ENCODE data around the gene CXCL16.

The CXCL16 gene

DNA sequence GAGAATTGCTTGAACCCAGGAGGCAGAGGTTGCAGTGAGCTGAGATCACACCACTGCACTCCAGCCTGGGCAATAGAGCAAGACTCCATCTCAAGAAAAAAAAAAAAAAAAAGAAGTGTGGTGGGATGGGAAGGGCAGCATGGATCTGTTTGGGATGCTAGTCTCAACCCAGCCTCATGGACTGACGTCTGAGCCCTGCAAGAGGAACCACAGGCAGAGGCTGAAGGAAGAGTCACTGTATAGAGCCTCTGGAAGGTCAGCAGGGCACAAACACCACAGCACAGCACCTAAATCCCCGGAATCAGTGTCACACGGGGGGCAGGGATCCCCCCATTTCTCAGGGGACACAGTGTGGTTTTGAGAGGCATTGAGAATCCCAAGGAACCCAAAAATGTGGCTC lies 10.9 kb upstream of the CXCL16 start:
- no peak for DNase-seq

DNA sequence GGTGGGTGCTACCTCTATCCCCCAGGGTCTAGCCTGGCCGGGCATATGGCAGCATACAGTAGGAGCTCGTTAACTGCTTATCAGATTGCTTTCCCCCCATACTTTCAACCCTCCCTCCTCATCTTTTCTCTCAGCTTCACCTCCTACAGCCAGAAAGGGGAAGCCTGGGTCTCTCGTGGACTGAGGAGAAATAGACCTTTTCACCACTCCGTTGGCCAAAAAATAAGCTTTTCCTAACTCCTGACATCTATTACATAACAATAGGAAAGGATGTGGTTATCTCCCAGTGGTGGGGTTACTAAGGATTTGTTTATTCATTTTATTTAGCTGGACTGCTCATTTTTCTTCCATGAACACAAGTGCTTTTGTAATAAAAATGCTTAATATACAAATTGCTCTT lies 9.0 kb upstream of the CXCL16 start:
- DNase-seq = no peak

- DNase-seq = no peak
Measured at GRCh38 chr17:4747847-4748246, 8.1 kb upstream of the CXCL16 start.

DNA sequence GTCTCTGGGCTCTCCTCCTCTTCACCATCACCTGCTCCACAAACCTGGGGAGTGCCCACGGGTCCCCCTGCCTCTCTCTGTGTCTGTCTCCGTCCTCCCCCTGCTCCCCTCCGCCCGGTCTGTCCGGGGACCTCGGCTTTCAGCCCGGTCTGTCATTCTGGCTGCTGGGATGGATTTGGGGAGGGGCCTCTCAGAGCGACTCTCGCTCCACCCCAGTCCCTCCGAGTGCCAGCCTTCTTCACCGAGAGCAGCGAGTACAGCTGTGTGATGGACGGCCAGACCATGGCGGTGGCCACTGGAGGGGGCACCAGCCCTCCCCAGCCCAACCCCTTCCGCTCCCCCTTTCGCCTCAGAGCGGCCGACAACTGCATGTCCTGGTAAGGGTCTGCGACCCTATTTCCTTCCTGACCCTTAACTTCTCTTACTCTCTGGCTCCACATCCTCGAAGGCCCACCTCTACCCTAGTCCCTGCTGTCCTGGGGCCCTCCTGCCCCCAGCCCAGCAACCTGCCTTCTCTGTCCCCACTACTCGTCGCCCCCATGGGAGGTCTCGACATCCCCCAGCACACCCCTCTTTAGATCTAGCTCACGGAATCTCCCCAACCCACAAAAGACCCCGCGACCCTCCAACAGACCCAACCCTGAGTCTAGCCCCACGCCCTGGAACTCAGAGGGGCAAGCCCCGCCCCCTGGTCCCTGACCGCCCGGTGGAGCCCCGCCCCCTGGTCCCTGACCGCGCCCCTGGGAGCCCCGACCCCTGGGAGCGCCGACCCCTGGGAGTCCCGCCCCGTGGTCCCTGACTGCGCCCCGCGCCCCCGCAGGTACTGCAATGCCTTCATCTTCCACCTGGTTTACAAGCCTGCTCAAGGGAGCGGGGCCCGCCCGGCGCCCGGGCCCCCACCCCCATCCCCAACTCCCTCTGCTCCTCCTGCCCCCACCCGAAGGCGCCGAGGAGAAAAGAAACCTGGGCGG lies 5.6 kb upstream of the CXCL16 start:
- no peak for DNase-seq

GRCh38 chr17:4743898-4744297 lies 4.2 kb upstream of the CXCL16 start:
- DNase-seq = no peak

- no peak for DNase-seq
Measured at GRCh38 chr17:4743216-4743615, 3.5 kb upstream of the CXCL16 start.

DNA sequence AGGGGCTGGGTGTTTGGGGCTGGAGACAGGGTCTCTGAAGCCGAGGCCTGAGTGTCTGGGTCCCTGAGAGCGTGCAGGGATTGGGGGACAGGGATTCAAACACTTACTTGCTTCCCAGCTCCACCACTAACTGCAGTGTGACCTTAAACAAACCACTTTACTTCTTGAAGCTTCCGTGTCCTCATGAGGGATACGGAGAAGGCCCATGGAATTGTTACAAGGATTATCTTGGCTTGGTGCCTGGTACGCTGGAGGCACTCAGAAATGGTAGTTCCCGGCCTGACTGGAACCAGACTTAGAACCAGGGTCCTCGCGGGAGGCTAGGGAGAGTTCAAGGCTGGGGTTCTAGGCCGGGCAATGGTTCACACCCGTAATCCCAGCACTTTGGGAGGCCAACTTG lies 2.9 kb upstream of the CXCL16 start:
- DNase-seq = no peak

GRCh38 chr17:4742133-4742532 lies 2.4 kb upstream of the CXCL16 start:
- no peak for DNase-seq

DNA sequence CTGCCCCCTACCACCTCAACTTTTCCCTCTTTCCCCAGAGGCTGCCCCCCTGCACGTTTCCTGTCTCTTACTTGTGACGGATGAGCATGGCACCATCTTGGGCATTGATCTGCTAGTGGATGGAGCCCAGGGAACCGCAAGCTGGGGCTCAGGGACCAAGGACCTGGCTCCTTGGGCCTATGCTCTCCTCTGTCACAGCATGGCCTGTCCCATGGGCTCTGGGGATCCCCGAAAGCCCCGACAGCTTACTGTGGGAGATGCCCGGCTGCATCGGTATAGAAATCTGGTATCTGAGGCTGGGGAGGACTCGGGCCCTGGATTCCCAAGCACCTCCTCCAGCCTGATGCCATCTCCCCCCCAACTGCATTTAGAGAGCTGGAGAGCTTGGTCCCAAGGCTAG lies 1.8 kb upstream of the CXCL16 start:
- no peak for DNase-seq

DNA sequence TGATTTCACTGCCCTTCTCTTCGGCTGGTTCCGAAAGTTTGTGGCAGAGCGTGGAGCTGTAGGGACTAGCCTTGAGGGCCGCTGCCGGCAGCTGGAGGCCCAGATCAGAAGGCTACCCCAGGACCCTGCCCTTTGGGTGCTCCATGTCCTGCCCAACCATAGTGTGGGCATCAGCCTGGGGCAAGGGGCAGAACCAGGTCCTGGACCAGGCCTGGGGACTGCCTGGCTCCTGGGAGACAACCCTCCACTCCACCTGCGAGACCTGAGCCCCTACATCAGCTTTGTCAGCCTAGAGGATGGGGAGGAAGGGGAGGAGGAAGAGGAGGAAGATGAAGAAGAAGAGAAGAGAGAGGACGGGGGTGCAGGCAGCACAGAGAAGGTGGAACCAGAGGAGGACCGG lies 856 bp upstream of the CXCL16 start:
- no peak for DNase-seq

DNA sequence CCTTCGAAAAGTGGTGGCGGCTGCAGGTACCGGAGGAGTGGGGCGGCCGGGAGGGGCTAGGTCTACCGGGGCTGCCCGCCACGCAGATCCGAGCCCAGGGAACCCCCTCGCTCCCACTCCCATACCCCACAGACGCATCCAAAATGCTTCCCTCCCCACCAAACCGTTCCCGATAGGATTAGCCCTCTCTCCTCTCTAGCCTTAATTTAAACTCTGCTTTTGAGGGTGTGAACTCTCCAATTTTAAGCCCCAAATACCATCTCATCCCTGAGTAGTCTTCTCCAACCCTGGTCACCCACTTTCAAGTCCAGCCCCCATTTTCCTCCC lies 260 bp upstream of the CXCL16 start:
- DNase-seq = no peak

GRCh38 chr17:4738136-4739121 lies 1.3 kb downstream of the CXCL16 start:
- DNase-seq = no peak

DNA sequence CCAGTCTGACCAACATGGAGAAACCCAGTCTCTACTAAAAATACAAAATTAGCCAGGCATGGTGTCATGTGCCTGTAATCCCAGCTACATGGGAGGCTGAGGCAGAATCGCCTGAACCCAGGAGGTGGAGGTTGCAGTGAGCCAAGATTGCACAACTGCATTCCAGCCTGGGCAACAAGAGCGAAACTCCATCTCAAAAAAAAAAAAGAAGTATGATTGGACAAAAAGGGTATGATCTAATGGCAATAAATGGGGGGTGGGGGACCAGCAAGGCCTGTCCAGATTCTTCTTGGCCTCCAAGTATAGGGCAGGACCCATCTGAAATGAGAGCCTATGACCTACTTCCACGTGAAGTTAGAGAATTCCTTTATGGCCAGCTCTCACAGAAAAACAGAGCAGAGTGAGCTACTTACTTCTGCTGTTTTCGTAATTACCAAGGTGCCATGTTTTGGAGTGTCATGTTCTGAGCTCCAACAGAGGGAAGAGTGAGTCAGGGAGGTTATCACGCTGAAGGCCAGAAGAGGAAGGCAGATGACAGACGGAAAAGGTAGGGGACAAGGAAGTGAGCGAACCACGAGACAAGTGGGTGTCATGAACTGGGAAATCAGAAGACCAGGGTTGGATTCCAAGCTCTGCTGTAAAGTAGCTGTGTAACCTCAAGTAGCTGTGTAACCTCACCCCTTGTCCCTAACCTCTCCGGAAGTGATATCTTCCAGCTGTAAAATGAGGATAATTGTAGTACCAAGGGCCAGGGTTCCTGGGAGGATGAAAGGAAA lies 3.7 kb downstream of the CXCL16 start:
- DNase-seq = no peak

DNA sequence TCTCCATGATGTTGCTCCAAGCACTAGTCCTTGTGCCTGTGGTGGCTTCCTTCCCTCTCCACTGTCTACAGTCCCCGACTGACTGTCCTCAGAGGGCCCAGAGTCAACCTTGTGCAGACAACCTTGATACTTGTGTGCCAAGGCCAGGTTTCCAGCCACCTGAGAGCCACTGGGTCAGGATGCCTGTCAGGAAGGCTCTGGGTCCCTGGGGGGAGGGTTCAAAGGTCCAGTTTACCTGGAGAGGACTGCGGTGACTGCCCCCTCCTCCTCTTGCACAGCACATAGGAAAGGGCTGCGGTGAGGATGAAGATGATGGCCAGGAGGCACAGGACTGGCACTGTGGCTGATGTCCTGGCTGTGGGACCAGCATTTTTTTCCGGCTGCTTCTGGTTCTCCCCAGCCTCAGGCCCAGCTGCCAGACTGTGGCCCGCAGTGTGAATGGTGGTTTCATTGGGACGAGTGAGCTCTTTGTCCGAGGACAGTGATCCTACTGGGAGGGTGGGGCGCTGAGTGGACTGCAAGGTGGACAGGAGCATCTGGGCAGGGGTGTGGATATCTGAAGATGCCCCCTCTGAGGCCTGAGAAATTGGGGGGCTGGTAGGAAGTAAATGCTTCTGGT lies 4.8 kb downstream of the CXCL16 start:
- no peak for DNase-seq

- peak; percentile 4 for DNase-seq
Measured at GRCh38 chr17:4733073-4733531, 6.6 kb downstream of the CXCL16 start.

DNA sequence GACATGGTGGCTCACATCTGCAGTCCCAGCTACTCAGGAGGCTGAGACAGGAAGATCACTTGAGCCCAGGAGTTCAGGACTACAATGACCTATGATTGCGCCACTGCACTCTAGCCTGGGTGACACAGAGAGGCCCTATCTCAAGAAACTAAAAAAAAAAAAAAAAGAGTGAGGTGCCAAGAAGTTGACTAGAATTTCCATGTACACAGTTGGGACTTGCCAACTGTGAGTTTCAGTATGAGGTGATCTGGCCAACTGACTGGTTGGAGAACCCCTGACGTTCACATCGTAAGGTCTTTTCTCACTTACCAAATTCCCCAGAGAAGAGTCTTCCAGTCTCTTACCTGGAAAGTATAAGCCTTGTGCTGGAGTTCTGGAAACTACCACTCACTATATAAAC lies 11.6 kb downstream of the CXCL16 start:
- DNase-seq = no peak

DNA sequence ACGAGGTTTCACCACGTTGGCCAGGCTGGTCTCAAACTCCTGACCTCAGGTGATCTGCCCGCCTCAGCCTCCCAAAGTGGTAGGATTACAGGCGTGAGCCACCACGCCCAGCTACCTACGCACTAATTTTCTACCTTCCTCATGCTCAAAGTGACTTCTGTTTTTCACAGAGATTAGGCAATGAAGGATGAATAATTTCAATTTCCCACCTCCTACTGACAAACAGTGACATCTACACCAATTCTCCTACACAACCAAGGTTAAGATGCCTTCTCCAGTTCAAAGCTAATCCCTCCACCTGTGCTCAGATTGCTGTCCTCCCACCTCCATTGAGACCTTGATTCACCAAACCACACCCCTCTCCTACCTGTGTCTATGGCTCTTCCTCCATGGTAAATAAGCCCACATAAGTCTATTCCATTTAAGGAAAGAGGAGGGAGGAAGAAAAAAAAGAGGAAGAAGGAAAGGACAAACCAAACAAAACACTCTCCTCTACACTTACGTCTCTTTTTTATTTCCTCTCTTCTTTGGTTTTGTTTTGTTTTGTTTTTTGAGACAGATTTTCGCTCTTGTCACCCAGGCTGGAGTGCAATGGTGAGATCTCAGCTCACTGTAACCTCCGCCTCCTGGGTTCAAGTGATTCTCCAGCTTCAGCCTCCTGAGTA lies 13.9 kb downstream of the CXCL16 start:
- DNase-seq = peak; percentile 3

DNA sequence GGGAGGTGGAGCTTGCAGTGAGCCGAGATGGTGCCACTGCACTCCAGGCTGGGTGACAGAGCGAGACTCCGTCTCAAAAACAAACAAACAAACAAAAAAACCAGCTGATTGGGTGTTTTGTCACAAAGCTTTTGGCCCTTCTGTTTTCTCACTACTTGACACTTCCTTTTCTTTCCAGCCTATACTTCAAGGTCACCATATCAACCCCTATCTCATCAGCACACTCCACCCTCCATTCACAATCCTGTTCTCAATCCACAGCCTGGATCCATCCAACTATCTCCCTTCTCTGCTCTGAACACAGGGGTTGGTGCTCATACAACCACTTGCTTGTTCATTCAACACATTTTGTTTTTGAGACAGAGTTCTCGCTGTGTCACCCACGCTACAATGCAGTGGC lies 15.1 kb downstream of the CXCL16 start:
- no peak for DNase-seq

DNA sequence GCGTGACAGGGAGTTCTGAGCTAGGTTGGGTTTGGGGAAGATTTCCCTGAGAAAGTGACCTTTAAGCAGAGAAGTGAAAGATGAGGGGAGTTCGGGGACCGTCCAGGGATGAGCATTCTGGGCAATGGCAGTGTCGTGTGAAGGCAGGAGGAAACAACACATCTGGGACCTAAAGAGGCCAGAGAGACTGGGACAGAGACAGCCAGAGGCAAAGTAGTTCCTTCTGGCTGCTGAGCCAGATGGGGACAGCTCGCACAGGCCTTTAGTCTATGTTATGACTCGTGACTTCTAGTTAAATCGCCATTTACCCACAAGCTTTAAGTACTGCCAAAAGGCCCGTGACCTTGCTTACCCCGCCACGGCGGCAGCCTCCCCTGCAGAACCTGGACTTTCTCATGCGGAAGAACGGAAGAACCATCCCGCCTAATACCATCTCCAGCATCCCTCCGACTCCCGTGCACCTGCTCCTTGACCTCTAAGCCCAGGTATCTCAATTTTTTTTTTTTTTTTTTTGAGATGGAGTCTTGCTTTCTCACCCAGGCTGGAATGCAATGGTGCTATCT lies 17.0 kb downstream of the CXCL16 start:
- no peak for DNase-seq

GRCh38 chr17:4721203-4722135 lies 18.3 kb downstream of the CXCL16 start:
- DNase-seq = no peak

Data from KG1 (cell line).